Measurements from ENCODE around the gene ACTR6. TPM values are rescaled to one million over a fixed set of nuclear protein-coding genes. Genes with fewer than 3 reads are reported as not detected.
"Not testable (repeated sequence)": the region's sequence is repeated elsewhere in the genome, so short reads cannot be mapped to it uniquely, and the experiment has no call there.

The ACTR6 gene
- total and polyA plus RNA-seq, 10 donors = 15.0 to 32.4 (median 22.6) TPM

DNA sequence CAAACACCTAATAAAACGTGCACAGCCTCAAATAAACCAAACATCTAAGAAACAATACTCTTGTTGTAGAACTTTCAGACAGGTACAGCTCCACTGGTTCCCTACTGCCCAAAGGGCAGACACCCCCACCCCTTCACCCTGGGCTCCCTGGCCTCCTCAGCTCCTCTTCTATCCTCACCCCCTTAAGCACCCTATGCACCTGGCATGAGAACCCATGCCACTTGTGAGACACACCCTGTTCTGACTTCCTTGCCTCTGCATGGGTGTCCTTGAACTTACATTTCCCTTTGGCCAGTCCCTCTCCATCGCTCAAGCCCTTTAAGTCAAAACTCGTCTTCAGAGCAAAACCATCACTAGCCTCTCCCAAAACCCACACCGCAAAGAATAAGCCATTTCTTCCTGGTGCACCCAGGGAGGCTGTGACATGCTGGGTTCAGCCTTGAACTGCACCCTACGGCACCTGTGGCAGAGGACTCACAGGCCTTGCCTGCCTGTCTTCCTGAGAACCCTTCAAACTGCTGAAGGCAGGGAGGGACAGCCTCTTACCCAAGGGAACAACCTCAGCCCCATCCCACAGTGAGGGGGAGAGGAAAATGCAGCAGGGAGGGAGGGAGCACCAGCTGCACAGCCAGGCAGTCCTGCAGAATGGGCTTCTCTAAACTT is 12.6 kb upstream of the ACTR6 start:
- Histone ChIP-seq H3K9me3 (no peaks in the 10 kb centered on the region), H3K4me1 (peaks cover 0 to 15% (median 1%) of the 10 kb centered on the region in 6 donors), H3K4me3 (no peak overlapping the region), H3K36me3 (peaks cover 0 to 22% (median 0%) of the 10 kb centered on the region in 6 donors), H3K27ac (no peak overlapping the region), H3K27me3 (replicated peaks in 1 of 7) (no peaks in the 10 kb centered on the region)
- 84 to 91% (median 90%) methylated on average over 5 of the region's 5 CpGs for WGBS, 5 donors
- intact Hi-C loops (cut with DNase I; ENCODE audit: low total_unique reads) = no loop called here
- DNase-seq = no peak
- TF ChIP-seq POLR2AphosphoS5 (IDR thresholded peaks at IDR 0.05) (no peak), POLR2A (IDR thresholded peaks at IDR 0.05) (no peak)
- TF ChIP-seq, protein P1, sequence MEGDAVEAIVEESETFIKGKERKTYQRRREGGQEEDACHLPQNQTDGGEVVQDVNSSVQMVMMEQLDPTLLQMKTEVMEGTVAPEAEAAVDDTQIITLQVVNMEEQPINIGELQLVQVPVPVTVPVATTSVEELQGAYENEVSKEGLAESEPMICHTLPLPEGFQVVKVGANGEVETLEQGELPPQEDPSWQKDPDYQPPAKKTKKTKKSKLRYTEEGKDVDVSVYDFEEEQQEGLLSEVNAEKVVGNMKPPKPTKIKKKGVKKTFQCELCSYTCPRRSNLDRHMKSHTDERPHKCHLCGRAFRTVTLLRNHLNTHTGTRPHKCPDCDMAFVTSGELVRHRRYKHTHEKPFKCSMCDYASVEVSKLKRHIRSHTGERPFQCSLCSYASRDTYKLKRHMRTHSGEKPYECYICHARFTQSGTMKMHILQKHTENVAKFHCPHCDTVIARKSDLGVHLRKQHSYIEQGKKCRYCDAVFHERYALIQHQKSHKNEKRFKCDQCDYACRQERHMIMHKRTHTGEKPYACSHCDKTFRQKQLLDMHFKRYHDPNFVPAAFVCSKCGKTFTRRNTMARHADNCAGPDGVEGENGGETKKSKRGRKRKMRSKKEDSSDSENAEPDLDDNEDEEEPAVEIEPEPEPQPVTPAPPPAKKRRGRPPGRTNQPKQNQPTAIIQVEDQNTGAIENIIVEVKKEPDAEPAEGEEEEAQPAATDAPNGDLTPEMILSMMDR (IDR thresholded peaks at IDR 0.05 in 8 of 11, conservative IDR thresholded peaks at IDR 0.05 in 3 of 11) = no peak

DNA sequence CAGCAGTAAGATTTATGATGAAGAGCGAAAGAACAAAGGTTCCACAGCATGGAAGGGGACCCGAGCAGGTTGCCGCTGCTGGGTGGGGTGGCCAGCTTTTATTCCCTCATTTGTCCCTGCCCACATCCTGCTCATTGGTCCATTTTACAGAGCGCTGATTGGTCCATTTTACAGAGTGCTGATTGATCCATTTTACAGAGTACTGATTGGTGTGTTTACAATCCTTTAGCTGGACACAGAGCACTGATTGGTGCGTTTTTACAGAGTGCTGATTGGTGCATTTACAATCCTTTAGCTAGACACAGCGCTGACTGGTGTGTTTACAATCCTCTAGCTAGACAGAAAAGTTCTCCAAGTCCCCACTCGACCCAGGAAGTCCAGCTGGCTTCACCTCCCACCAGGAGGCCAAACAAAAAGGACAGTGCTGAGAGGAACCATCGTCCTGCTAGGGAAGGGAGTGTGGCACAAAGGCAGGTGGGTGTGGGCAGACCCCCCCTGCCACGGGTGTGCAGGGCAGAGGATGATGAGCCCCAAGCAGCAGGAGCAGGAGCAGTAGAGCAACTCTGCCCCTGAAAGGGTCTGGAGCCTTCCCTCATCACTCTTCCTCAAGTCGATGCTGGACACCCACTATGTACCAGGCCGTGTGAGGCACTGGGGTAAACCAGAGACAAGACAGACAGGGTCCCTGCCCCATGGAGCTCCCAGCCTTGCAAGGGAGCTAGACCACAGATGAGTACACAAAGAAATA is 11.6 kb upstream of the ACTR6 start:
- DNase-seq; H3K9me3 ChIP-seq; H3K4me3 ChIP-seq; H3K27ac ChIP-seq; H3K27me3 ChIP-seq (replicated peaks in 1 of 7); intact Hi-C loops (cut with DNase I; ENCODE audit: low total_unique reads): not testable (repeated sequence)
- peaks cover 0 to 23% (median 0%) of the 10 kb centered on the region in 6 donors for H3K36me3 ChIP-seq
- peaks cover 0 to 15% (median 1%) of the 10 kb centered on the region in 6 donors for H3K4me1 ChIP-seq
- 87 to 94% (median 92%) methylated on average over 11 of the region's 11 CpGs for WGBS, 5 donors

DNA sequence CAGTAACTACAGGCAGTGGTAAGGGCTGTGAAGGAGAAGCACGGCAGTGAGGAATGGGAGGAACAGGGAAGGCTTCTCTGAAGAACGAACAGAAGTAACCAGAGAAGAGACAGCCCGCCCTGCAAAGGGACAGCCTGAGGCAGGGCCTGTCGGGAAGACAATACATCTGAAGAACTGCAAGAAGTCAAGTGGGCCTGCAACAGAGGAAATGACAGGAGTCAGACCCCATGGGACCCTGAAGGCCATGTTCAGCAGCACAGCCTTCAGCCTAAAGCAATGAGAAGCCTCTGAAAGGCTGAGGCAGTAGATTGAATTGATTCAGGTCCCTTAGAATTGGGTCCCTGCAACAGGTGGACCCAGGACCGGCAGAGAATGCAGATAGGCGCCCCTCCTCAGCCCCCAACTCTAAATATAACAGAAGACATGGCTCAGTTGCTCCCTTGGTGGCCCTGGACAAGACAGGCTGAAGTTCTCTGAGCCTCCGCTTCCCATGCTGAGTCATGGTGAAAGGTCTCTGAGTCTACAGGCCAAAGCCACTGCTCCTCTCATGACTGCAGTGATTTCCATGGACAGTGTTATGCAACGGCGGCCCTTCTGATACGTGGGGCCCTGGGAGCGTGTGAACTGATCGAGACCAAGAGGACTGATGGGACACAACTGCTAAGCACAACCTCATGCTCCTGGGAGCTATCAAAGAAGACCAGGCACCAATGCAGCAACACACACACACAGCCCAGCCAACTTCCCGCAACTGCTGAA is 10.8 kb upstream of the ACTR6 start:
- no peak for TF ChIP-seq POLR2AphosphoS5 (IDR thresholded peaks at IDR 0.05)
- TF ChIP-seq POLR2A (IDR thresholded peaks at IDR 0.05) = no peak
- TF ChIP-seq, protein P1 (IDR thresholded peaks at IDR 0.05 in 8 of 11, conservative IDR thresholded peaks at IDR 0.05 in 3 of 11) = no peak
- H3K9me3 ChIP-seq = no peaks in the 10 kb centered on the region
- DNase-seq = no peak
- 85 to 89% (median 87%) methylated on average over 13 of the region's 13 CpGs for WGBS, 5 donors
- H3K27me3 ChIP-seq (replicated peaks in 1 of 7) = no peaks in the 10 kb centered on the region
- H3K27ac ChIP-seq = no peak overlapping the region
- intact Hi-C loops (cut with DNase I; ENCODE audit: low total_unique reads) = no loop called here
- H3K4me1 ChIP-seq = peaks cover 0 to 14% (median 1%) of the 10 kb centered on the region in 6 donors
- H3K36me3 ChIP-seq = peaks cover 0 to 31% (median 0%) of the 10 kb centered on the region in 6 donors
- H3K4me3 ChIP-seq = no peak overlapping the region

DNA sequence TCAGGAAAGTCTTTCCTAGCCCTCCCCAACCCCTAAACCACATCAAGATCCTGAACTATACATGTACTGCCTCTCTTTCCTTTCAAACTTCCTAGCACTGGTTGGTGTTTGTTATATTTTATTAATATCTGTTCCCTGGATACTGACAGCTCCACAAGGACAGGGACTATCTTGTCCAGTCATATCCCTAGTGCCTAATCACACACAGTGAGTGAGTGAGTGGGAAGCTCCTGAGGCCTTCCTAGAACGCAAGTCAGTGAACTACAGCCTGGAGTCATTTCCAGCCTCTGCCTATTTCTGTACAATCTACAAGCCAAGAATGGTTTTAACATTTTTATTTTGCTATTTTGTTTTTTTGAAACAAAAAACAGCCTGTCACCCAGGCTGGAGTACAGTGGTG is 7.5 kb upstream of the ACTR6 start:
- no peak for DNase-seq
- intact Hi-C loops (cut with DNase I; ENCODE audit: low total_unique reads) = no loop called here
- no peaks in the 10 kb centered on the region for H3K27me3 ChIP-seq (replicated peaks in 1 of 7)
- H3K36me3 ChIP-seq = peaks cover 0 to 36% (median 0%) of the 10 kb centered on the region in 6 donors
- H3K9me3 ChIP-seq = no peaks in the 10 kb centered on the region
- TF ChIP-seq, protein P1 (IDR thresholded peaks at IDR 0.05 in 8 of 11, conservative IDR thresholded peaks at IDR 0.05 in 3 of 11) = no peak
- TF ChIP-seq POLR2AphosphoS5 (IDR thresholded peaks at IDR 0.05) = no peak
- no peak for TF ChIP-seq POLR2A (IDR thresholded peaks at IDR 0.05)
- no peak overlapping the region for H3K4me3 ChIP-seq
- 78 to 100% (median 97%) methylated on average over 1 of the region's 1 CpG for WGBS, 5 donors
- H3K4me1 ChIP-seq = peaks cover 0 to 3% (median 0%) of the 10 kb centered on the region in 6 donors
- H3K27ac ChIP-seq = no peak overlapping the region
